ENCODE data around the gene SLC25A22. TPM values are rescaled to one million over a fixed set of nuclear protein-coding genes. Genes with fewer than 3 reads are reported as not detected.
A peak's percentile ranks its signal among the peaks of the same experiment; 100 is the strongest.

Gene SLC25A22
- total RNA-seq, 1 experiment from 2014 or later = 24.6 TPM

DNA sequence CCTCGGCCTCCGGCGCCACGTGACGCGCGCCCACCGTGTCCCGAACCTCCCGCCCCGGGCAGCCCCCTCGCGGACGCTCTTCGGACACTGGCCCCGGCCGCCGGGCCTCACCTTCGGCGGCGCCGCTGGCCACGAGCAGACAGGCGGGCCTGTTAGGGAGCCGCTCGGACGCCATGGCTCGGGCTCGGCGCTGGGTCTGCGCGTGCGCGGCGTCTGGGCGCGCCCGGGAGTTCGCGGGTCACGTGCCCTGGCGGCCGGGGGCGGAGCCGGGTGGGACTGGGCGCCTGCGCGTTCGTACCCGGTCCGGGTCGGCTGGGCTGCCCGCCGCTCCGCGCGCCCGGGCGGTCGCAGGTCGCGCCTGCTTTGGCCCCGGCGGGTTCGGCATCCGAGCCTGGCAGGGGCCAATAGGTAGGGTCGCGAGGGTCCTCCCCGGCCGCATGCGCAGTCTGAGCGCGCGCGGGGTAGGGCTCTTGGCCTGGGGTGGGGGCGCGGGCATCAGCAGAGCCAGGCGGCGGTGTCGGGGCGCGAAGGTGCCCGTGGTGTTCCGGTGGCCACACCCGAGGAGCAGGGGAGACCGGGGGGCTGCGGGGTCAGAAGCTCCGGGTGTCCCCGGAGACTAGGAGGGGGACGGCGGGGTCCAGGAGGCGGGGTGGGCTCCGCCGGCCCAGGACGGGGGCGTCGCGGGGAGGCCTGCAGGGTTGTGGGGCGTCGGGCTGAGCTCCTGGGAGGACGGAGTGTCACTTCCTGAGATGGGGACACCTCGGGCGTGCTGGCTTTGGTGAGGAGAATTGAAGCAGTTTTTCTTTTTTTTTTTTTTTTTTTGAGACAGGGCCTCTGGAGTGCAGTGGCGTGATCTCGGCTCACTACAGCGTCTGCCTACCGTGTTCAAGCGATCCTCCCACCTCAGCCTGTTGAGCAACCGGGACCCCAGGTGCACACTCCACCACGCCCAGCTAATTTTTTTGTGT is 20.5 kb downstream of the SLC25A22 start, which contains the start of gene GATD1:
GATD1 (minus strand) TSS at position 200 of the 968 bp plus-strand sequence; CDS start at position 175, 25 bp downstream.
- BruUV-seq (replicated peaks) = no TSS peak
- Histone ChIP-seq H3K9me2 (ENCODE audit: insufficient read depth) (no peaks in the 10 kb centered on the region), H3K4me1 (replicated peaks; ENCODE audit: insufficient read depth) (peaks cover 13% of the 10 kb centered on the region), H3K4me2 (peak within 1 kb of the TSS; percentile 82), H3F3A (ENCODE audit: insufficient read depth, low read depth) (no peaks in the 10 kb centered on the region; the same call in 1 of the 2 replicates), H3K4me3 (peak within 1 kb of the TSS; percentile 69), H2AFZ (peak within 1 kb of the TSS; percentile 80; the same call in 1 of the 2 replicates), H3K27ac (no peak within 1 kb of the TSS), H3K27me3 (ENCODE audit: insufficient read depth, low read depth) (no peaks in the 10 kb centered on the region), H3K36me3 (ENCODE audit: low read depth) (no peaks in the 10 kb centered on the region), H3K79me2 (ENCODE audit: low read depth) (peaks cover 47% of the 10 kb centered on the region), H3K9me3 (ENCODE audit: insufficient read depth, low read depth) (no peaks in the 10 kb centered on the region), H4K20me1 (ENCODE audit: insufficient read depth) (peaks cover 18% of the 10 kb centered on the region)
- TF ChIP-seq, protein P1, sequence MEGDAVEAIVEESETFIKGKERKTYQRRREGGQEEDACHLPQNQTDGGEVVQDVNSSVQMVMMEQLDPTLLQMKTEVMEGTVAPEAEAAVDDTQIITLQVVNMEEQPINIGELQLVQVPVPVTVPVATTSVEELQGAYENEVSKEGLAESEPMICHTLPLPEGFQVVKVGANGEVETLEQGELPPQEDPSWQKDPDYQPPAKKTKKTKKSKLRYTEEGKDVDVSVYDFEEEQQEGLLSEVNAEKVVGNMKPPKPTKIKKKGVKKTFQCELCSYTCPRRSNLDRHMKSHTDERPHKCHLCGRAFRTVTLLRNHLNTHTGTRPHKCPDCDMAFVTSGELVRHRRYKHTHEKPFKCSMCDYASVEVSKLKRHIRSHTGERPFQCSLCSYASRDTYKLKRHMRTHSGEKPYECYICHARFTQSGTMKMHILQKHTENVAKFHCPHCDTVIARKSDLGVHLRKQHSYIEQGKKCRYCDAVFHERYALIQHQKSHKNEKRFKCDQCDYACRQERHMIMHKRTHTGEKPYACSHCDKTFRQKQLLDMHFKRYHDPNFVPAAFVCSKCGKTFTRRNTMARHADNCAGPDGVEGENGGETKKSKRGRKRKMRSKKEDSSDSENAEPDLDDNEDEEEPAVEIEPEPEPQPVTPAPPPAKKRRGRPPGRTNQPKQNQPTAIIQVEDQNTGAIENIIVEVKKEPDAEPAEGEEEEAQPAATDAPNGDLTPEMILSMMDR (conservative IDR thresholded peaks at IDR 0.05) = no peak
- TF ChIP-seq EZH2 (IDR thresholded peaks at IDR 0.05; ENCODE audit: low read depth) = no peak
- POLR2A ChIA-PET (ENCODE audit: unreplicated experiment) = interaction anchor here (0.6 to 0.8 kb wide), 5 partner anchors 13 to 571 kb away, joined by 3 to 7 read pairs (median 5); partner anchors contain the start of genes BET1L and CEND1
- peak; percentile 51 to 89 for DNase-seq
- intact Hi-C loops (cut with micrococcal nuclease; ENCODE audit: unreplicated experiment) = no loop called here
- CTCF ChIA-PET = interaction anchor here (0.5 to 0.7 kb wide), 2 partner anchors 65 to 259 kb away, joined by 3 to 11 read pairs; partner anchors contain the start of genes POLR2L and TSPAN4

DNA sequence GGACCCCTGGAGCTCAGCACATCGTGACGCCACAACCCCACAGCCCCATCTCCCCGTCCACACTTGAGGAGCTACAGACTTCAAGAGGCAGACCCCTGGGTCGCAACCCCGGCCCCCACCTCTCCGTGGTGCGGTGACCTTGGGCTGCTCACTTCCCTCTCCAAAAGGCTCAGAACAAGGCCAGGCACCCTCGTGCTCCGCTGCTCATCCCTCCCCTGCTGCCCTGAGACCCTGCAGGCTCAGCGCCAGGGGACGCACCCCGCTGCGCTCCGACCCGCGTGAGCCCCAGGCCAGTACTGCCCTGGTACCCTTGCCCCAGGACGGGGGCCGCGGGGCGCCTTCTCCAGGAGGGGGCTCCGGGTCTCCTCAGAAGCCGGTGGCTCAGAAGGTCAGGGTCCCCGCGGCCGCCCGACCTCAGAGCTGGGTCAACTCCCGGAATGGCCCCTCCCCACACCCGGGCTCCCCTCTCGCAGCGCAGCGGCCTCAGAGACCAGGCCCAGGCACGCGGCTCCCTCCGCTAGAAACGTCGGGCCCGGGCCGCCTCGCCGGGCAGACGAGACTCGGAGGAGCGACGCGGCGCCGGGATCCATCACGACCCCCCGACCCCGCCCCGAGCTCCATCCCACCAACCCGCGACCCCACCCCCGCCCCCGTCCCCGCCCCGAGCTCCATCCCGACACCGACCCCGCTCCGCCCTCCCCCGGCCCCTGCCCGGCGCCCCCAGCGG is 21.4 kb downstream of the SLC25A22 start:
- intact Hi-C loops (cut with micrococcal nuclease; ENCODE audit: unreplicated experiment) = no loop called here
- no peaks in the 10 kb centered on the region for H3K27me3 ChIP-seq (ENCODE audit: insufficient read depth, low read depth)
- no peak overlapping the region for H3K27ac ChIP-seq
- H3K79me2 ChIP-seq (ENCODE audit: low read depth) = peaks cover 47% of the 10 kb centered on the region
- H3F3A ChIP-seq (ENCODE audit: insufficient read depth, low read depth) = no peaks in the 10 kb centered on the region; the same call in 1 of the 2 replicates
- no peak for TF ChIP-seq EZH2 (IDR thresholded peaks at IDR 0.05; ENCODE audit: low read depth)
- TF ChIP-seq, protein P1 (conservative IDR thresholded peaks at IDR 0.05) = no peak
- no peak overlapping the region for H2AFZ ChIP-seq
- H3K9me2 ChIP-seq (ENCODE audit: insufficient read depth) = no peaks in the 10 kb centered on the region
- POLR2A ChIA-PET (ENCODE audit: unreplicated experiment) = interaction anchor here (0.6 to 0.8 kb wide), 5 partner anchors 13 to 226 kb away, joined by 3 to 14 read pairs (median 5); partner anchors contain the start of gene CEND1
- H3K4me1 ChIP-seq (replicated peaks; ENCODE audit: insufficient read depth) = peaks cover 13% of the 10 kb centered on the region
- BruUV-seq (replicated peaks) = no TSS peak
- H4K20me1 ChIP-seq (ENCODE audit: insufficient read depth) = peaks cover 19% of the 10 kb centered on the region
- H3K4me2 ChIP-seq = peak overlapping the region; percentile 79
- H3K9me3 ChIP-seq (ENCODE audit: insufficient read depth, low read depth) = no peaks in the 10 kb centered on the region
- peak overlapping the region; percentile 69 for H3K4me3 ChIP-seq
- DNase-seq = no peak
- CTCF ChIA-PET = no interaction called here
- no peaks in the 10 kb centered on the region for H3K36me3 ChIP-seq (ENCODE audit: low read depth)

DNA sequence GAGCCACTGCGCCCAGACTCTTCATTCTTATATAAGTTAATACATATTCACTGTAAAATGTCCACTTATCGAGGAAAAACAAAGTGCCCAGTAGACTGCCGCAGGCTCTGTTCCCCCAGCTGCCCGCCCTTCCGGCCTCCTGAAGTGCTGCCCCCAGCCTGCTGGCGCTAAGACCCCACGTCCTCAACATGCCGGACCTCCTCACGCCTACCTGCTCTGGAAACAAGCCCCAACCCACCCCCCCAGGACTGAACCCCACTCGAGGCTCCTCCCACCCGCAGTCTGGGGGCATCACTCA is 21.9 kb downstream of the SLC25A22 start:
- Histone ChIP-seq H3K4me1 (replicated peaks; ENCODE audit: insufficient read depth) (peaks cover 13% of the 10 kb centered on the region), H3K9me3 (ENCODE audit: insufficient read depth, low read depth) (no peaks in the 10 kb centered on the region), H3K27me3 (ENCODE audit: insufficient read depth, low read depth) (no peaks in the 10 kb centered on the region), H3K9me2 (ENCODE audit: insufficient read depth) (no peaks in the 10 kb centered on the region), H3K4me2 (peak overlapping the region; percentile 79), H3K36me3 (ENCODE audit: low read depth) (no peaks in the 10 kb centered on the region), H3K4me3 (peak overlapping the region; percentile 69), H4K20me1 (ENCODE audit: insufficient read depth) (peaks cover 20% of the 10 kb centered on the region), H2AFZ (no peak overlapping the region), H3K79me2 (ENCODE audit: low read depth) (peaks cover 47% of the 10 kb centered on the region), H3F3A (ENCODE audit: insufficient read depth, low read depth) (no peaks in the 10 kb centered on the region; the same call in 1 of the 2 replicates), H3K27ac (0 out of 2 replicates have a peak overlapping the region, but pooled peaks have one; percentile 12)
- ChIA-PET POLR2A (ENCODE audit: unreplicated experiment) (interaction anchor here (0.7 kb wide), 1 partner anchor 125 kb away, joined by 14 read pairs; no protein-coding TSS in a partner anchor), CTCF (no interaction called here)
- no TSS peak for BruUV-seq (replicated peaks)
- intact Hi-C loops (cut with micrococcal nuclease; ENCODE audit: unreplicated experiment) = no loop called here
- TF ChIP-seq EZH2 (IDR thresholded peaks at IDR 0.05; ENCODE audit: low read depth) = no peak
- TF ChIP-seq, protein P1 (conservative IDR thresholded peaks at IDR 0.05) = no peak
- no peak for DNase-seq
